ENCODE data around the gene ZNF284. TPM values are rescaled to one million over a fixed set of nuclear protein-coding genes. Genes with fewer than 3 reads are reported as not detected.

ZNF284 gene
- polyA plus RNA-seq, 1 of the 3 experiments (the other 2 are of a cell fraction) = 1.4 TPM

- Histone ChIP-seq H3K4me1 (ENCODE audit: control insufficient read depth in 1 of 2, insufficient read depth in 2 of 2, low read depth in 1 of 2, low read length in 1 of 2) (peaks cover 0 to 9% of the 10 kb centered on the region in 2 experiments; a peak in 2 of 4 replicates), H4K20me1 (ENCODE audit: insufficient read depth) (no peaks in the 10 kb centered on the region), H3K4me2 (peak overlapping the region; percentile 85), H3K79me2 (ENCODE audit: insufficient read depth) (peaks cover 10% of the 10 kb centered on the region), H3F3A (replicated peaks; ENCODE audit: insufficient read depth) (no peaks in the 10 kb centered on the region), H2AFZ (ENCODE audit: low read depth) (peak overlapping the region; percentile 99), H3K4me3 (ENCODE audit: low read depth in 2 of 2, low read length in 1 of 2) (peak overlapping the region; percentile 97 to 98), H3K9ac (peak overlapping the region; percentile 86), H3K9me3 (0 out of 2 replicates have a peak, but pooled peaks cover 6% of the 10 kb centered on the region), H3K27ac (ENCODE audit: low read depth in 2 of 2, low read length in 1 of 2) (peak overlapping the region; percentile 58 to 73; a peak in 3 of 4 replicates), H3K9me2 (no peaks in the 10 kb centered on the region), H3K36me3 (replicated peaks in 1 of 2; ENCODE audit: control insufficient read depth in 1 of 2, insufficient read depth in 2 of 2, low read length in 1 of 2) (peaks cover 31% of the 10 kb centered on the region in 2 experiments), H3K27me3 (ENCODE audit: insufficient read depth) (no peaks in the 10 kb centered on the region)
- CTCF ChIA-PET = no interaction called here
- TF ChIP-seq TCF12 (IDR thresholded peaks at IDR 0.05) = no peak
- no peak for TF ChIP-seq SIN3A (IDR thresholded peaks at IDR 0.05; ENCODE audit: borderline replicate concordance, low read depth, low read length)
- TF ChIP-seq EP300 (IDR thresholded peaks at IDR 0.05; ENCODE audit: borderline replicate concordance in 1 of 2, low read depth in 1 of 2, low read length in 1 of 2) = no peak
- TF ChIP-seq MXI1 (IDR thresholded peaks at IDR 0.05; ENCODE audit: low read depth, low read length) = no peak
- no peak for TF ChIP-seq CTCF (IDR thresholded peaks at IDR 0.05)
- TF ChIP-seq TEAD4 (IDR thresholded peaks at IDR 0.05; ENCODE audit: borderline replicate concordance, insufficient read depth) = no peak
- no peak for TF ChIP-seq FOSL2 (IDR thresholded peaks at IDR 0.05; ENCODE audit: borderline replicate concordance, low read depth)
- no peak for TF ChIP-seq POLR2AphosphoS5 (IDR thresholded peaks at IDR 0.05; ENCODE audit: low read depth, low read length)
- TF ChIP-seq MAX (IDR thresholded peaks at IDR 0.05; ENCODE audit: low read depth) = no peak
- no peak for TF ChIP-seq RAD21 (IDR thresholded peaks at IDR 0.05; ENCODE audit: low read length)
- TF ChIP-seq JUND (IDR thresholded peaks at IDR 0.05) = no peak
- TF ChIP-seq NFIC (IDR thresholded peaks at IDR 0.05; ENCODE audit: borderline replicate concordance) = no peak
- TF ChIP-seq CHD2 (IDR thresholded peaks at IDR 0.05; ENCODE audit: low read length, partially characterized antibody) = no peak
- no peak for TF ChIP-seq ZBTB33 (IDR thresholded peaks at IDR 0.05; ENCODE audit: borderline replicate concordance, low read depth)
- no peak for TF ChIP-seq NRF1 (IDR thresholded peaks at IDR 0.05; ENCODE audit: low read depth, low read length)
- TF ChIP-seq MEF2A (IDR thresholded peaks at IDR 0.05; ENCODE audit: borderline replicate concordance, low read depth) = no peak
- no peak for TF ChIP-seq FOXM1 (IDR thresholded peaks at IDR 0.05; ENCODE audit: low read depth)
- no peak for TF ChIP-seq ELF1 (IDR thresholded peaks at IDR 0.05)
- no peak for TF ChIP-seq RXRA (IDR thresholded peaks at IDR 0.05; ENCODE audit: borderline replicate concordance, low read depth)
- no peak for DNase-seq
- POLR2A ChIA-PET = interaction anchor here (1.2 kb wide), 2 partner anchors 27 to 40 kb away, joined by 4 read pairs; partner anchors contain the start of gene ZNF223
- 61% methylated on average over 4 of the region's 4 CpGs for WGBS (ENCODE audit: low lambda C conversion rate)
Measured at GRCh38 chr19:44024900-44025216, 47.1 kb upstream of the ZNF284 start.

All from SK-N-SH (cell line).